Peyer's patch (tissue), 4 donors: Measurements from ENCODE around the gene COX6A2. TPM values are rescaled to one million over a fixed set of nuclear protein-coding genes. Genes with fewer than 3 reads are reported as not detected.

Source experiments
- DNase-seq, 3 donors: peaks; one replicate each; pipeline ENCODE4 v3.0.0-alpha.2; 2017 to 2019
- H3K27ac ChIP-seq, 4 donors: fragments of 200-600 bp; sonication (generic); one replicate each; pipeline ENCODE4 v1.5.1; 2016 to 2019
- H3K27me3 ChIP-seq, 2 donors: fragments of 200-600 bp; sonication (generic); one replicate each; pipeline ENCODE4 v1.5.1; 2019
- H3K36me3 ChIP-seq, 3 donors: fragments of 200-600 bp; sonication (generic); one replicate each; pipeline ENCODE4 v1.5.1; 2016 to 2019
- H3K4me1 ChIP-seq, 4 donors: fragments of 200-600 bp; sonication (generic); one replicate each; pipeline ENCODE4 v1.5.1; 2016 to 2019
- H3K4me3 ChIP-seq, 4 donors: fragments of 200-600 bp; sonication (generic); 1 replicate in 3 of 4; 2 replicates in 1 of 4; pipeline ENCODE4 v1.5.1; 2016 to 2019; ENCODE audit warnings: mild to moderate bottlenecking in 1 of 4
- H3K9me3 ChIP-seq, 4 donors: fragments of 200-600 bp; sonication (generic); one replicate each; pipeline ENCODE4 v1.5.1; 2016 to 2019; ENCODE audit warnings: mild to moderate bottlenecking in 1 of 4
- CTCF ChIP-seq, 6 experiments: fragments of 450-650 bp in 4 of 6; fragments of 200-600 bp in 2 of 6; sonication (generic) in 1 of 6; IDR thresholded peaks; one replicate each; pipeline ENCODE4 v1.5.1; 2017 to 2019; ENCODE audit warnings: antibody characterized with exemption in 6 of 6, mild to moderate bottlenecking in 3 of 6, moderate library complexity in 1 of 6
- POLR2A ChIP-seq, 2 donors: fragments of 450-650 bp; IDR thresholded peaks; one replicate each; pipeline ENCODE4 v1.5.1; 2017; ENCODE audit warnings: antibody characterized with exemption in 2 of 2, mild to moderate bottlenecking in 2 of 2, moderate library complexity in 2 of 2
- total RNA-seq, 4 donors: library from RNA; depleted of rRNA; stranded (reverse); fragments of >200 nt; gene quantifications; one replicate each; pipeline ENCODE4 v1.1.0, GENCODE V29; 2016

The COX6A2 gene
- total RNA-seq, 4 donors from 2014 or later = not detected

- H3K36me3 ChIP-seq = no peaks in the 10 kb centered on the region
- TF ChIP-seq POLR2A (IDR thresholded peaks at IDR 0.05) = no peak
- no peak for TF ChIP-seq CTCF (IDR thresholded peaks at IDR 0.05)
- DNase-seq = peak in 1 of 3 donors; percentile 46
Observed at GRCh38 chr16:31436221-31437045, 8.3 kb upstream of the COX6A2 start.

GRCh38 chr16:31435341-31436220 is 7.4 kb upstream of the COX6A2 start:
- TF ChIP-seq CTCF (IDR thresholded peaks at IDR 0.05) = no peak
- TF ChIP-seq POLR2A (IDR thresholded peaks at IDR 0.05) = no peak
- Histone ChIP-seq H3K9me3 (no peaks in the 10 kb centered on the region), H3K27me3 (no peaks in the 10 kb centered on the region), H3K27ac (no peak overlapping the region), H3K4me1 (no peaks in the 10 kb centered on the region), H3K4me3 (no peak overlapping the region), H3K36me3 (no peaks in the 10 kb centered on the region)
- peak in 1 of 3 donors; percentile 36 for DNase-seq

More at GRCh38 chr16:31436221-31437045, 8.3 kb upstream of the COX6A2 start:
- H3K4me1 ChIP-seq = no peaks in the 10 kb centered on the region
- H3K27me3 ChIP-seq = no peaks in the 10 kb centered on the region
- no peaks in the 10 kb centered on the region for H3K9me3 ChIP-seq
- no peak overlapping the region for H3K27ac ChIP-seq
- no peak overlapping the region for H3K4me3 ChIP-seq

- DNase-seq = no peak
- Histone ChIP-seq H3K9me3 (no peaks in the 10 kb centered on the region), H3K27ac (no peak overlapping the region), H3K27me3 (no peaks in the 10 kb centered on the region), H3K36me3 (no peaks in the 10 kb centered on the region), H3K4me1 (peaks cover 0 to 14% (median 0%) of the 10 kb centered on the region in 4 donors), H3K4me3 (no peak overlapping the region)
- TF ChIP-seq CTCF (IDR thresholded peaks at IDR 0.05) (no peak), POLR2A (IDR thresholded peaks at IDR 0.05) (no peak)
Observed at GRCh38 chr16:31430380-31431052, 2.4 kb upstream of the COX6A2 start.

GRCh38 chr16:31429796-31430195 is 1.6 kb upstream of the COX6A2 start:
- no peak for DNase-seq
- H3K27ac ChIP-seq = no peak overlapping the region

More at GRCh38 chr16:31429796-31430195, 1.6 kb upstream of the COX6A2 start:
- H3K27me3 ChIP-seq = no peaks in the 10 kb centered on the region
- peaks cover 0 to 14% (median 0%) of the 10 kb centered on the region in 4 donors for H3K4me1 ChIP-seq
- H3K9me3 ChIP-seq = no peaks in the 10 kb centered on the region
- no peak overlapping the region for H3K4me3 ChIP-seq
- no peaks in the 10 kb centered on the region for H3K36me3 ChIP-seq
- no peak for TF ChIP-seq CTCF (IDR thresholded peaks at IDR 0.05)
- no peak for TF ChIP-seq POLR2A (IDR thresholded peaks at IDR 0.05)
